GM21526 (cell line): ENCODE data around the gene AKAP7.
"Not testable (repeated sequence)": the region's sequence is repeated elsewhere in the genome, so short reads cannot be mapped to it uniquely, and the experiment has no call there.

ENCODE experiments used
- ATAC-seq: cut with Tn5 transposase; IDR thresholded peaks from one replicate; pipeline ENCODE4 v1.9.1; 2021; ENCODE audit warnings: moderate library complexity; ENCODE audit not compliant: unreplicated experiment, low FRiP score

The AKAP7 gene

GRCh38 chr6:131250122-131250521, 114.9 kb downstream of the AKAP7 start:
- no peak for ATAC-seq

DNA sequence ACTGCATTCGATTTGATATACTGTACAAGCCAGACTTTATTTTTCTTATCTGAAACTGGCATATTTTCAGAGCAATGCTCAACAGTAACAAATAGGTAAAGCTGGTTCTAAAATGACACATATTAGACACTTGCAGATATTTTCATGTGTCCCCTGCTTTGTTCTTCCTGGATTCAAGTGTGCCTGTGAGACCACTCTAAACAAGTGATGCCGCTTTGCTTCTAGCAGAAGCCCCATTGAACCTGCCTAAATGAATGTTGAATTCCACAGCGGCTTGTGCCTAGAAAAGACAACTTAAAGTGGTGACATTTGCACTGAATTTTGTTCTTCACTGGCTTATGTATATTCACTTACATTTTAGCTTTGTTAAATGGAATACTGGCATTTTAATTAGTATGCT, 115.7 kb downstream of the AKAP7 start:
- ATAC-seq, result no peak

DNA sequence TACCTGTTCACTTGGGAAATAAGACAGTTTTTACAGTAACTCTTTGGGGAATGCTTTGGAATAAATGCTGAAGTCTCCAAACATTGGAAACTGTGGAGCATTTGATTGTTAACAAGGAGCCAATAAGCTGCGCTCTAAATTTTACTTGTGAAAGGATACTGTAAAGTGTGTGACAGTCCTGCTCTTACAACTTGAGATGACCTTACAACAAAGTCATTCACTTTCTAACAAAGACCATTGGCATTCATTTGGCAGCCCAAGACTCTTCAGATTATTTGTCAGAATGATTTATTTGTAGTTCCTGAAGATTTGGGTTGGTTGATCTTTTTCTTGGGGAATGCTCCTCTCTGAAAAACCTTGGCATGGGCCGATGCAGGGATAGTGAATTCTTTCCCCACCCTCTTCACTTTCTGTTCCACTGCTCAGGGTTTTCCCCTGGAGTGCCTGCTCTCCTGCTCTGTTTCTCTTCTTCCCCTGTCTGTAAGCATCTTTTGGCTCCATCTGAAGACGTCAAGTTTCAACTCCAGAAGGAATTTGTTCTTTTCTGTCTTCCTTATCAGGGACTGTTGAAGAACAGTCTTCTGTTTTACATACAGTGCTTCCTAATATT, 116.4 kb downstream of the AKAP7 start:
- ATAC-seq, result no peak

DNA sequence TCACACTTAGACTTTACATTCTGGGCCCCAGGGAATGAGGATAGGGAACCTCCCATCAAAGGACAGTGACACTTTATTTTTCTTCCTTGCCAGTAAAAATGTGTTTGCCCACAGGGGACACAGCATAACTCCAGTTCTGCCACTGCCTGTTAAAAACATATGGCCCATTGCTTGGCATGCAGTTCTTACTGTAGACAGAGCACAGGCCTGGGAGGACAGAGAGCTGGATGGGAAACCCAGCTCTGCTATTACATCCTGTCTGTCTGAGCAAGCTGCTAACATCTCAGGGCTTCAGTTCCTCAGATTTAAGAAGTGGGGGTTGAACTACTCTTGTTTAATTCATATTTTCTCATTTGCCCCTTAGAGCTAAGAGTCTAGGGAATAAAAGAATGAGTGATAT, 120.2 kb downstream of the AKAP7 start:
- ATAC-seq, result no peak

GRCh38 chr6:131255911-131256310, 120.6 kb downstream of the AKAP7 start:
- ATAC-seq, result no peak

DNA sequence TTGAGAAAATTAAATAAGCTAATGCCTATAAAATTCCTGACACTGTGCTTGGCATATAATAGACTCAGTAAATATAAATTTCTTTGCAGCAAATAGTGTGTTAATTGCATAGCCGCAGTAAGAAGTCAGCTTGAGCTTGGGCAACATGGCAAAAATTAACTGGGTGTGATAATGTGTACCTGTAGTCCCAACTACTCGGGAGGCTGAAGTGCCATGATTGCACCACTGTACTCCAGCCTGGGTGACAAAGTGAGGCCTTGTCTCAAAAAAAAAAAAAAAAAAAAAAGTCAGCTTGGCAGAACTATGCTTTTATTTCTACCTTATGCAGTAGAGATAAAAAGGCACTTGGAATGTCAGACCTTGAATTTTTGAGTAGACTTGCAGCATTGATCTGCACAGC, 121.8 kb downstream of the AKAP7 start:
- no peak for ATAC-seq

- no peak for ATAC-seq
These were observed 122.9 kb downstream of the AKAP7 start for GRCh38 chr6:131258010-131258652.

GRCh38 chr6:131258816-131259476, 123.7 kb downstream of the AKAP7 start:
- no peak for ATAC-seq

DNA sequence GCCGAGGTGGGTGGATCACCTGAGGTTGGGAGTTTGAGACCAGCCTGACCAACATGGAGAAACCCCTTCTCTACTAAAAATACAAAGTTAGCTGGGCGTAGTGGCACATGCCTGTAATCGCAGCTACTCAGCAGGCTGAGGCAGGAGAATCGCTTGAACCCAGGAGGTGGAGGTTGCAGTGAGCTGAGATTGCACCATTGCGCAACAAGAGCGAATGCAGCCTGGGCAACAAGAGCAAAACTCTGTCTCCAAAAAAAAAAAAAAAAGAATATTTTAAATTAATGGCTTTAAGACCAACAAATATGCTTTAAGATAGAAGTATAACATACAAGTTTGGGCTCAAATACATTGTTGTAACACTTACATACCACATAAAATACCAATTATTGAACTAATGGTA, 125.7 kb downstream of the AKAP7 start:
- ATAC-seq, result not testable (repeated sequence)

GRCh38 chr6:131262060-131262459, 126.8 kb downstream of the AKAP7 start:
- ATAC-seq, result no peak

- no peak for ATAC-seq
These were observed 130.7 kb downstream of the AKAP7 start for GRCh38 chr6:131265939-131266338.

DNA sequence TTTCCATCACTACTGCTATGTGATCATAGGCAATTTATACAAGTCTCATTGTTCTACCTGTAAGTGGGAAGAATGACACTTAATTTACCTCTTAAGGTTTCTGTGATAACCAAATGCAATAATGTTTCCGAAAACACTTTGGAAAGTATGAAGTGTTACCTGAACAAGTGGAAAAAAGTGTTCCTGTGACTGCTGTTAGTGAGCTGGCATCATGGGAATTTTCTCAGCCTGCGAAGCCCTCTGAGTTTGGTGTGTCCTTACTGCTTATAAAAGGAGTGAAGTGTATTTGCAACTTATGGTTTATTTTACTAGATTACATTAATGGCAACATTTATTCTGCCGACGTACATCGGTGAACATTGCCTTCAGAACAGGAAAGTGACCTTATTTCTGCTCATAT, 133.0 kb downstream of the AKAP7 start:
- no peak for ATAC-seq

GRCh38 chr6:131269565-131270391, 134.5 kb downstream of the AKAP7 start:
- no peak for ATAC-seq

- no peak for ATAC-seq
These were observed 135.3 kb downstream of the AKAP7 start for GRCh38 chr6:131270534-131270933.

GRCh38 chr6:131275273-131275672, 140.0 kb downstream of the AKAP7 start:
- ATAC-seq, result no peak

DNA sequence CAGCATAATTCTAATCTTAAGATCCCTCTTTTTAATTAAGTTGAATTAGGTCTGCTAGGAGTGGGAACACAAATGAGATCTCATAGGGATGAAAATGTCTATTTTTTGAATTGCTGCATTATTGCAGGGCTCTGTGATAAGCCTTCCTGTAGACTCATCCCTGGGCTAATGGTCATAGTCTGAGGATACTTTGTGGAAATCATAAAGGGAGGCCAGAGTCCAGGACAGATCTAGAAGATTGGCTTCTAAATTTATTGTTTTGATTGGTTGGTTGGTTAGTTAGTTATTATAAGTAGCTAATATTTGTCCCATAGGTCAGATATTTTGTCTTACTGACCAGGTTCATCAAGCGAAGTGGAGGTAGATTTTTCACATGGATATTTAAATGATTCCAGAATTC, 142.3 kb downstream of the AKAP7 start:
- no peak for ATAC-seq

DNA sequence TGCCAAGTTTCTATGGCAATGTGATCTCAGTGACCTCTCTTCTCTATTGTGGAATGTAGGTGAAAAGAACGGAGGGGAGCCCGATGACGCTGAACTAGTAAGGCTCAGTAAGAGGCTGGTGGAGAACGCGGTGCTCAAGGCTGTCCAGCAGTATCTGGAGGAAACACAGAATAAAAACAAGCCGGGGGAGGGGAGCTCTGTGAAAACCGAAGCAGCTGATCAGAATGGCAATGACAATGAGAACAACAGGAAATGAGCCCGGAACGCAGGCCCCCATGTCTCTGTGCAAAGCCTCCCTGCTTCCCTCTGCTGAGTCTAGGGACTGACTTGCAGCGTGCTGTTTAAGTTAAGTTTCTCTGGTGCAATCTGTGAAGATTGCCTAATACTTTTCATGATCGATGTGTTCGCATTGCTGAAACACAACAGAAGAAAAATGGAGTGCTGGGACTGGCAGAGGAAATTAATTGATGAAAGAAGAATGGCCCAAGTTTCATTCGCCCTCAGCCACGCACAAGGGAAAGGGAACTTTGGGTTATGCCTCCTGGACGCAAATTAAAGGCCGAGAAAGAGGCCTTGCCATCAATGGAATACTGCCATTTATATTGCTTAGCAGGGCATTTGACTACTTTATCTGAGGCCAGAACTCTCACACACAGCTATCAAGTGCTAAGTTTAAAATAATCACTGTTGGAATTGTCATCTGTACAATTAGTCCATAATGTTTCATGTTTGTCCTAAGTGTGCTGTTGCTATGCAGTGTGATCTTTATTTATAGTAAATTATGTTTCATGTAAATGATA, 146.4 kb downstream of the AKAP7 start:
- ATAC-seq, result no peak

DNA sequence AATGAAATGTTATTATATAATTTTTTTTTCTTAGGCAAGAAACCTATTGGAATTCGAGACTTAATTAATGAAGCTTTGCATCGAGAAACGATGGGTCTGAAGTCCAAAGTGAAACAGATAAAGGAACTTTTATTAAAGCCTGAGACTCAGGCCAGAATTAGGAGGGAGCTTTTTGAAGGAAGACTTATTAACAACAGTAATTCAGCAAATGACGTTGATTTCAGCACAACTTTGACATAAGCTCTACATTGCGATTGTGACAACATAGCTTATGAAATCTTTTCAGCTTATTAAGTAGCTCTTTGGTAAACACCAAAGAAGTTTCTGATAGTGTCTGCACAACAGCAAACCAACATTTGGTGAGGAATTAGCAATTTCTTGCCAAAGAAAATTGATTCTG, 147.1 kb downstream of the AKAP7 start:
- ATAC-seq, result no peak

DNA sequence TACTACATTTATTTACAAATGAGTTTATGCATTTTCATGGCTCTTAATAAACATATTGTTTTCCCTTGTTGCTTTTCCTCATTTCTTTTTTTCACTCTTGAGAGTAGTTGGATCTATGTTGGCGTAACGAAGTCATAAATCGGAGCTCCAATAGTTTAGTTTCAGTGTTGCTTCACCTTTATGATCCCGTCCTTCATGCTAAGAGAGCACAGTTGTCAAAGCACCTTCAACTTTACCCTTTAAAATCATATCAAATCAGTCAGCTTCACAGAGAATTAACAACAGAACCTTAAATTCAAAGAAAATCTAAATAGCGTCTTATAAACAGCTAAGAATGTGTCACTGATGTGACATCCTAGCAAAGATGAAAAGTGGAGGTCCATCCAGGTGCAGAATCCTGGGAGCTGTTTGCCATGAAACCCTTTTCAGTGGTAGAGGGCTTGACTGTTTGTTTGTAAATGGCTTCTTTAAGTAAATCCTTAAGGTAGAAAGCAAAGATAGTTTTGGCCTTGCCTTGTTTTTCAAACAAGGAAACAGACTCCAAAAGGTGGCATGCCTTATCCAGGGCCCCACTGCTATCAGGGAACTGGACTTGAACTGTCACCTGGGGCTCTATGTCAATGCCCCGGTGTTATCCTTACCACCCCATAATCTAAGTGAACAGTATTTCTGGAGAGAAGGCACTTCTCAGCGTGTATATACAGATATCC, 148.4 kb downstream of the AKAP7 start:
- ATAC-seq, result no peak

- ATAC-seq, result no peak
These were observed 150.3 kb downstream of the AKAP7 start for GRCh38 chr6:131285548-131285947.
